ENCODE measurements around the gene GUCA2B.

GUCA2B gene

DNA sequence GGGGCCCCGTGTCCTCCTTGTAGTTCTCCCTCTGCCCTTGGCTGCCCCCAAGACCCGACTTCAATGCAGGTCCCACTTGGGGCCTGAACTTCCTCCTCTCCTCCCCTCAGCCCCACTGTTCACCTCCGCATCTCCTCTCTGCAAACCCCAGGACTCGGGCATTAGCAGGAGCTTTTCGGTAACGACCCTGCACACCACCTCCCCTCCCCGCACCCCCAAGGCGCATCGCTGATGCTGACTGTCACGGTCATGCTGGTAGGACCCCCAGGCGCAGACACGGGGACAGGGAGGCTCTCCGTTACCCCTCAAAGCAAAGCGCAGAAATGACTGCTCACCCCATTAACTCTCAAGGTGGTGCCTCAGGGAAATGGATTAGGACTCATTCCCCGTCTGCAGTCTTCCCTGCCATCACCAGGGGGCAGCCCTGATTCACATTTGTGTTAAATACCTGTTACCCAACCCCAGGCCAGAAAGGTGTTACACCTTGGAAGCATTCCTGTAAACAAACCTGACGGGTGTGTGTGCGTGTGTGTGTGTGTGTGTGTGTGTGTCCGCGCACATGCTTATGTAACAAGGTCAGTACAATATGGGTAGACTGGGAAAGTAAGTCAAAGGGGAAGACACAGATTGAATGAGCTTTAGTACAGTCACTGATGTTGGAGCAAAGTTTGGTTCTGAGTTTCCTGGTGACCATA is 6.4 kb upstream of the GUCA2B start:
- TF ChIP-seq CTCF (conservative IDR thresholded peaks at IDR 0.05; ENCODE audit: low read length): peak; percentile 92
- H3K4me3 ChIP-seq (ENCODE audit: low read length): no peak overlapping the region
- DNase-seq (ENCODE audit: low read depth): peak; percentile 43

- DNase-seq (ENCODE audit: low read depth): no peak
- H3K4me3 ChIP-seq (ENCODE audit: low read length): no peak overlapping the region
- TF ChIP-seq CTCF (conservative IDR thresholded peaks at IDR 0.05; ENCODE audit: low read length): no peak
Observed at GRCh38 chr1:42148166-42148565, 5.0 kb upstream of the GUCA2B start.

DNA sequence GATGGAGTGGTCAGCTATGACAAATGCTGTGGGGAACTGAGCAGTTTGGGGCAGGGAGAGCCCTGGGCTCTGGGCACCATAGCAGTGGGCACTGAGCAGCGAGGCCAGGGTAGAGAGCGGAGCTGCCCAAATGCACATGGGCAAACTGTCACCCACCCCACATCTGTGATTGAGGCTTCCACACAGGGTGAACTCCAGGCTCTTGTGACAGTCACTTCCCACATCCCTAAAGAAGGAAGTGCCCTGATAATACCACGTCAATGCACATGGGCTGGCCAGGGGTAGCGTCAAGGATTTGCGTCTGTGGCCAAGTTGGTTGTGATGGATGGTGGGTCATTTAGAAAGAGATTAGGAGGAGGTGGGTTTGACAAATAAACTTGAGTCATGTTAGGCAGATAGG is 2.6 kb upstream of the GUCA2B start:
- no peak for TF ChIP-seq CTCF (conservative IDR thresholded peaks at IDR 0.05; ENCODE audit: low read length)
- no peak overlapping the region for H3K4me3 ChIP-seq (ENCODE audit: low read length)
- DNase-seq (ENCODE audit: low read depth): no peak

- TF ChIP-seq CTCF (conservative IDR thresholded peaks at IDR 0.05; ENCODE audit: low read length): no peak
- no peak overlapping the region for H3K4me3 ChIP-seq (ENCODE audit: low read length)
- no peak for DNase-seq (ENCODE audit: low read depth)
Observed at GRCh38 chr1:42152119-42152518, 1.1 kb upstream of the GUCA2B start.

GRCh38 chr1:42153624-42154023 is 414 bp downstream of the GUCA2B start:
- TF ChIP-seq CTCF (conservative IDR thresholded peaks at IDR 0.05; ENCODE audit: low read length): no peak
- DNase-seq (ENCODE audit: low read depth): no peak
- no peak overlapping the region for H3K4me3 ChIP-seq (ENCODE audit: low read length)

- TF ChIP-seq CTCF (conservative IDR thresholded peaks at IDR 0.05; ENCODE audit: low read length): no peak
- DNase-seq (ENCODE audit: low read depth): no peak
- H3K4me3 ChIP-seq (ENCODE audit: low read length): no peak overlapping the region
Observed at GRCh38 chr1:42154685-42155084, 1.5 kb downstream of the GUCA2B start.

- DNase-seq (ENCODE audit: low read depth): no peak
- no peak for TF ChIP-seq CTCF (conservative IDR thresholded peaks at IDR 0.05; ENCODE audit: low read length)
- H3K4me3 ChIP-seq (ENCODE audit: low read length): no peak overlapping the region
Observed at GRCh38 chr1:42155362-42155761, 2.2 kb downstream of the GUCA2B start.
